Stimulated activated CD4-positive, alpha-beta T cell treated with anti-CD3 and anti-CD28 coated beads, Interleukin-15, amount 100 ng/mL, for 48 hours (primary cell): ENCODE data around the gene VPS72.
A peak's percentile ranks its signal among the peaks of the same experiment; 100 is the strongest.
"Not testable (repeated sequence)": the region's sequence is repeated elsewhere in the genome, so short reads cannot be mapped to it uniquely, and the experiment has no call there.

Experiments used
- DNase-seq, 2 donors: peaks; one replicate each; pipeline ENCODE4 v3.0.0-alpha.2; 2020; ENCODE audit warnings: low read depth in 2 of 2

VPS72 gene, protein sequence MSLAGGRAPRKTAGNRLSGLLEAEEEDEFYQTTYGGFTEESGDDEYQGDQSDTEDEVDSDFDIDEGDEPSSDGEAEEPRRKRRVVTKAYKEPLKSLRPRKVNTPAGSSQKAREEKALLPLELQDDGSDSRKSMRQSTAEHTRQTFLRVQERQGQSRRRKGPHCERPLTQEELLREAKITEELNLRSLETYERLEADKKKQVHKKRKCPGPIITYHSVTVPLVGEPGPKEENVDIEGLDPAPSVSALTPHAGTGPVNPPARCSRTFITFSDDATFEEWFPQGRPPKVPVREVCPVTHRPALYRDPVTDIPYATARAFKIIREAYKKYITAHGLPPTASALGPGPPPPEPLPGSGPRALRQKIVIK

DNA sequence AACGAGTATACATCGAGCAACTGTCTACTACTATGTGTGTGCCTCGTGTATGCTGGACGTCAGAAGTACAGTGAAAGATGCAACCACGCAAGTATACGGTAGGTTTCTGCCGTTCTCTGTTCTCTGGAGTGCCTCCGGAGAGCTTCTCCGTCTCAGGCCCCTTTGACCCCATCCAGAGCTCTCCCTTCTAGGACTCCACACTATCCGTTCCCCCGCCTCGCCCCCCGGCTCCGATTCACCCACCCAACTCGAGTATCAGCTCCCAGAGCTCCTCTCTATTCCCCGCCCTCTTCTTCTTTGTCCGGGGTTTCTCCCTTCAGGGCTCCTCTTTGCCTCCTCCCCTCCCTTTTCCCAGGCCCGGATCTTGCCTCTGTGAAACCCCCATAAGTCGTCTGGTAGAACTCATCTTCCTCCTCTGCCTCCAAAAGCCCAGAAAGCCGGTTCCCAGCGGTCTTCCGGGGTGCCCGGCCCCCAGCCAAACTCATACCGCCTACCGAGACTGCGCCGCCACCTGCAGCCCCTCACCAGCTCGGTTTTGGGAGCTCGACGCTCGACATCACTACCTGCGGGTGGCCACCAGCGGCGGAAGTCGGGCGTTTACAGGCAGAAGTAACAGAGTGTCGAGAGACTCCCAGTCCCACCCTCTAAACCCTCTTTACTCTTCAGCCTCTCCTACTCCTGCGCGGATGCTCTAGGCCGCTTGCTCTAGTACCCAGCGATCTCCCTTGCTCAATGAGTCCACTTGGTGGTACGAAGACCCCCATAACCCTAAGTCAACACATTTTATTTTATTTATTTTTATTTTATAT lies at the start of gene VPS72:
Gene VPS72, minus strand, starts transcription at position 561 of the 809 bp plus-strand sequence. Its CDS starts 76 bp downstream, at position 485.
- peak; percentile 80 to 81 for DNase-seq

DNA sequence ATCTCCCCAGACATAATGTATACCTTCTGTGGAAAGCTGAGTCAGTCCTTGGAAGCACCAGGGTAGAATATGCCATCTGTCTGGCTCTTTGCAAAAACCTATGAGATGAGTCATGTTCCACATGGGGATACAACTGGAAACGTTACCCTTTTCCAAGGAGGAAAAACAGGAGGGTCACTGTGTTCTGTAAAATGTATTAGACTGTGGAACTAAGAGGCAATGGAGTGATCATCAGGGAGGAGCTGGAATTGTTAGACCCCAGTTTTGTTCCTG lies 48.4 kb upstream of the VPS72 start:
- DNase-seq = no peak

DNA sequence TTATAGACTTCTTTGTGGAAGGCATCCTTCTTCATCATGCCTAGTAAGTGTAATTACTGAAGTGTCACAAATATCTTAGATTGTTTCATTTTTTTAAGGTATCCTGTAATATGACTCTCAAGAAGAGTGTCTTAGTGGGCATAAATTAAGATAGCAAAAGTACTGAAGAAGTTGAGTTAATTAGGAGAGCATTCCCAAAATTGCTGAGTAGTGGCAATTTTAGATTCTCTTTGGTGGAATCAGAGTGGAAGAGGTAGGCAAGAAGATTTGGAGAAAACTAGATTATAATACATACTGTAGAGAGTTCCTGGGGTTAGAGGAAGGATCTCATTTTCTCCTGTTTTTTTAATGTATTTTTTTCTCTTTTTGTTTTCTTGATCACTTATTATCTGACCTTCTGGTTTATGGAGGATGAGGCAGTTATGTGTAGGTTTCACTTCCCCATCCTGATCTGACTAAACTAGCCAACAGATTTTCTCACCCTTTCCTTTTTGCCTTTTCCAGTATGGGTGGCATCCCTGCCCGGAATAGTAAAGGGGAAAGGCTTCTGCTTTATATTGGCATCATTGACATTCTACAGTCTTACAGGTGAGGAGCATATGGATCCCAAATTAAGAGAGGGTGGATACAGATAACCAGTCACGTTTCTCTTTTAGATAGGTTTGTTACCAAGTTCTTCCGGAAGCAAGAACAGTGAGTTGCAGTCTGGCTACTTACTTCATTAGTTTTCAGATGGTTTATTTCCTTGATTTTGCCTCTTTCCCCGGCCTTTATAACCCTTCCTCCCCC lies 47.9 kb upstream of the VPS72 start:
- DNase-seq = no peak

DNA sequence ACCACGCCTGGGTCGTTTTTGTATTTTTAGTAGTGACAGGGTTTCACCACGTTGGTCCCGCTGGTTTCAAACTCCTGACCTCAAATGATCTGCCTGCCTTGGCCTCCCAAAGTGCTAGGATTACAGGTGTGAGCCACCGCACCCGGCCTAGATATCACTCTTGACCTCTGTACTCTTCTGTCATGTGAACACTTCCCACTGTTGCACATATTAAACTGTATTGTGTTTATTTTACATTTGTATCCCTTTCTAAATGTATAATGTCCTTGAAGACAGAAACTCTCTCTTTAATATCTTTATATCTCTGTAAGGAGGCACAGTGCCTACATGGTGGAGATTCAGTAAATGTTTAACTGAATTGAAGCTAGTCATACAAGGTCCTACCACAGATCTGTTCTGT lies 45.2 kb upstream of the VPS72 start:
- DNase-seq = no peak

DNA sequence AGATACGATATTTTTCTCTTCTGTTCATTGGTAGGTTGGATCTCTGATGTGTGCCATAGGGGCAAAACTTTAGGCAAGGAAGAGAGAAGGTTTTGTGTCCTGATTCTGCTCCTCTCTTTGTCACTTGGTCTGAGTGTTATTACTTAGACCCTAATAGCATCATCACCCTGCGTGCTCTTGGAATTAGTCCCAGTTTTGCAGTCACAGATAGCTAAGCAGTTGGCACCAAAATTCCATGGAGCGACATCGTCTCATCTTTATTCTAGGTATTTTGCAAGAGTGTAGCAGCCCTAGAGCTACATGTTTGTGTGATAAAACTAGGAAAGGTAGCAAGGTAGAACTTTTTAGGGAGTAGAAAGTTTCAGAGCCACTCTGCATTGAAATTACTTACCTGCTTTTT lies 32.1 kb upstream of the VPS72 start:
- DNase-seq = no peak

- DNase-seq = no peak
Measured at GRCh38 chr1:151221616-151222015, 31.6 kb upstream of the VPS72 start.

DNA sequence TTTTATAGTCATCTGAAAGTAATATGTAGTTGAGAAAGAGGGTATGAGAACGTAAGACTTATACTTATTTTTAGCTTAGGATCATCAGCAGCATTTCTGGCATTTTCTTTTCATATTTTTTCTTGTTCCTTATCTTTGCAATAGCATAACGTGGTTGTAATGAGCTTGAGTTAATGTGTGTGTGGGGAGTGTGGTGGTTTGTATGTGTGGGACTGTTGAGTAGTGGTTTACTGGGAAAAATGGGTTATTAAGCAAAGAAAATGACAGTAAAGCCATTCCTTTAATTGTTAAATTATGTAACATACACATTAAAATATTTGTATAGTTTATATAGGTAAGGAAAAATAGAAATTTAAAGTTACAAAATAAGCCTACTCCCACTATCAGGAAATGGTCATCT lies 23.6 kb upstream of the VPS72 start:
- no peak for DNase-seq

- DNase-seq = no peak
Measured at GRCh38 chr1:151211972-151212705, 22.1 kb upstream of the VPS72 start.

GRCh38 chr1:151210830-151211229 lies 20.8 kb upstream of the VPS72 start:
- no peak for DNase-seq

DNA sequence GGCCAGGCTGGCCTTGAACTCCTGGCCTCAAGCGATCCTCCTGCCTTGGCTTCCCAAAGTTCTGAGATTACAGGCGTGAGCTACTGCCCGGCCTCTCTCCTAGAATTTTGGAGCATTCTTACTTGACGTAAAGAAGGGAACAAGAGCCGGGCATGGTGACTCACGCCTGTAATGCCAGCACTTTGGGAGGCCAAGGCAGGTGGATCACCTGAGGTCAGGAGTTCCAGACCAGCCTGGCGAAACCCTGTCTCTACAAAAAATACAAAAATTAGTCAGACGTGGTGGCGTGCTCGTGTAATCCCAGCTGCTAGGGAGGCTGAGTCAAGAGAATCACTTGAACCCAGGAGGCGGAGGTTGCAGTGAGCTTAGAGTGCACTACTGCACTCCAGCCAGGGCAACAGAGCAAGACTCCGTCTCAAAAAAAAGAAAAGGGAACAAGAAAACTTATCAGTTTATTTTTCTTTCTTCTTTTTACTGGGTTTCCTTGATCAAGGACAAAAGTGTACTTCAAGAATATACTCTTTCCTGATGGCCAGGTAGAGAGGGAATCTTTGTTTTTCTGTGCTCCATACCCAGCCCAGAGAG lies 15.5 kb upstream of the VPS72 start:
- not testable (repeated sequence) for DNase-seq

DNA sequence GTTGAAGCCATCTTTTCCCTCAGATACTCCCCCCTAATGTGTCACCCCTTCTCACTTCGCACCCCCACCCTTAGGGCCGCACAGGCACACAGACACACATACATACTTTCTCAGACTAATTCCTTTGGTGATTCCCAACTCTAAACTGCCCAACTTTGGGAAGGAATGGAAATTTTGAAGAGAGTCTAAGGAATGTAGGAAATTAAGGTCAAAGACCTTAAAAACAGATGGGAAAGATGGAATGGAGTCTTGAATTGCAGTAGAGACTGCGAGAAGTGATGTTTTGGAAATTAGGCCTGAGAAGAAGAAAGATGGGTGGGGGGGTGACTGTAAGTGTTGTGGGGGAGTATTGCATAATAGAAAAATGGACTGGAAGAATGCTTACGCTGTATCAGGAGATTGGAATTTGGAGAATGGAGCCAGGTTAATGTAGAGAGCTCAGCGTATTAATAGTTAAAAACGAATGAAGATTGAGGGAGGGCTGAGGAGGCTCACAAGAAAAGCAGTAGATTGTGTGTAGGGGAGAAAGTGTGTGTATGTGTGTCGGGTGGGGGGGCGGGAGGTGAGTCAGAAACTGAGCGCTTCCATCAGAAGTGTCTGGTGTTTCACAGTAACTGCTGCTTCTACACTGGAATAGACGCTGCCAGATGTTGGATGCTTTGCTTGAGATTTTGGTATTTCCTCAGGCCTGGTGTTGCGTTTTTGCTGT lies 10.0 kb upstream of the VPS72 start:
- no peak for DNase-seq

DNA sequence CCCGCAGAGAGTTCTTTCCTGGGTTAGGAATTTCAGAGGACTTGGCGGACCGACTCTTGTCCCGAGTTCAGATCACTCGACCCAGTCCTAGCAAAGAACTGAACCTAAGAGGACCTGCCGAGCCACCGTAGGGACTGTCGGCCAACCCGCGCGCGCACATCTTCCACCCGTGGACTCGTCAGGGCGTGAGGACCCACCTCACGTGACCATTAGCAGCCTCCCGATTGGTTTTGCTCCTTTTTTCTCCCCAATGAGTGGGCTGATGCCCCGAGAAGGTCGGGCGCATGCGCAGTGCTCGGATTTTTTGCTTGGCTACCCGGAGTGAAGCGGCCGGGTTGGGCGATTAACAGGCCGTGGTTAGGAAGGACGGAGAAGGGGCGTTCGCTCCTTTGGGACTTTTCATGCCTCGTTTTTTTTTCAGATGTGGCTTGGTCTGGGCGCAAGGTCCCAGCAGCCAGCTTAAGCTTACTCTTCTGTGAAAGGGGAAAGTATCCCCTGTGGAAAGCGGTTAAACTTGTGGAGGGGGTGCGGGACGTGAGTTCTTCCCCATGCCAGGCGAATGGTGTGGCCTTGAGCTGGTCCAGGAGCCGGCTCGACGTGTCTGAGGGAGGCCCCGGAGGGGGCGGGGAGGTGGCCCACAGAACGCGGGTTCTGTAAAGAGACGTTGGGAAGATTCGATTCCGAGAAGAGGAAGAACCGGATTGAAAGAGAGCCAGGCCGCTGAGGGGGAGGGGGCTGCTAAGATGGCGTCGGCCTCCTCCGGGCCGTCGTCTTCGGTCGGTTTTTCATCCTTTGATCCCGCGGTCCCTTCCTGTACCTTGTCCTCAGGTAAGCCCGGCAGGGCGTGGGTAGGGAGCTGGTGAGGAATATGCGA lies 8.5 kb upstream of the VPS72 start, which contains the start of gene PIP5K1A:
Gene PIP5K1A, plus strand, starts transcription at position 299 of the 874 bp plus-strand sequence. Its CDS starts 445 bp downstream, at position 744.
- peak; percentile 96 to 99 for DNase-seq

DNA sequence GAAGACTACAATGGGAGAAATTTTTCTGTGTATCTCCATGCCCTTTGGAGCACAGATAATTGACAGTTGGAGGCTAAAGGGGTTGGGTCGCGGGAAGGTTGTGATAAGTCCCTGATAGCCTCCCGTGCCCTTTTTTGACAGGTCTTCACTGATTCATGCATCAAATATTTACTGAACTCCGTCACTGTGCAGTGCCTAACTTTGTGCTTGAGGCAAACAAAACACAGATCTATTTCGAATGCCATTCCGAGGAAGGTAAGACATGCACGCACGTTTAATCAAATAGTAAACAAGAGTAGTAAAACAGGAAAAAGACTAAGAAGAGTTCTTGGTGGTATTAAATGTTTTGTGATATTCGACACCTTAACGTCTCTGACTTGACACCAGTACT lies 7.9 kb upstream of the VPS72 start:
- DNase-seq = no peak

GRCh38 chr1:151196292-151196800 lies 6.3 kb upstream of the VPS72 start:
- peak in 1 of 2 donors; percentile 44 for DNase-seq

DNA sequence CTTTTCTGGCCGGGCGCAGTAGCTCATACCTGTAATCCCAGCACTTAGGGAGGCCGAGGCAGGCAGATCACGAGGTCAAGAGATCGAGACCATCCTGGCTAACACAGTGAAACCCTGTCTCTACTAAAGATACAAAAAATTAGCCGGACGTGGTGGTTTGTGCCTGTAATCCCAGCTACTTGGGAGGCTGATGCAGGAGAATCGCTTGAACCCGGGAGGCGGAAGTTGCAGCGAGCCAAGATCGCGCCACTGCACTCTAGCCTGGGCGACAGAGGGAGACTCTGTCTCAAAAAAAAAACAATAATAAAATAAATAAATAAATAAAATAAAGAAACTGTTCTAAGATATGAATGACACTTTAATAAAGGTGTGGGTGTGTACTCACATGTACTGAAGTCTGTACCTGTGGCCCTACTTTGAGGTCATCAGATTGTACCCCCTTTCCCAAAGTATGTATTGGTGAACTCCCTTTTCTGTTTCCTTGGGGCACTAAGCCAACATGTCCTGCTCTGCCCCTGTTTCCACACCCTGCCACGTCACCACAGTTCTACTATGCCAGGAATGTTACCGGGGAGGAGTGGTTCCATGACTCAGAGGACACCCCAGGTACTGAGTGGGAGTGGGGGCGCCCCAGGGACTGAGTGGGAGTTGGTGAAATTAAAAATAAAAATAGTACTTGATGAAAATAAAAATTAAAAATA lies 5.0 kb upstream of the VPS72 start:
- DNase-seq = not testable (repeated sequence)

- no peak for DNase-seq
Measured at GRCh38 chr1:151193856-151194255, 3.9 kb upstream of the VPS72 start.

- DNase-seq = no peak
Measured at GRCh38 chr1:151193304-151193703, 3.3 kb upstream of the VPS72 start.

DNA sequence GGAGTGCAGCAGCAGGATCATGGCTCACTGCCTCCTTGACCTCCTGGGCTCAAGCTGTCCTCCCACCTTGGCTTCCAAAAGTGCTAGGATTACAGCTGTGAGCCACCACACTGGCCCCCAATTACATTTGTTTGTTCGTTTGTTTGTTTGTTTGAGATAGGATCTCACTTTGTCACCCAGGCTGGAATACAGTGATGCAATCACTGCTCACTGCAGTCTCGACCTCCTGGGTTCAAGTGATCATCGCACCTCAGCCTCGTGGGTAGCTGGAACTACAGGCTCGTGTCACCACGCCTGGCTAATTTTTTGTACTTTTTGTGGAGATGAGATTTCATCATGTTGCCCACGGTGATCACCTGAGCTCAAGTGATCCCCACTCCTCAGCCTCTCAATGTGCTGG lies 2.0 kb upstream of the VPS72 start:
- no peak for DNase-seq

DNA sequence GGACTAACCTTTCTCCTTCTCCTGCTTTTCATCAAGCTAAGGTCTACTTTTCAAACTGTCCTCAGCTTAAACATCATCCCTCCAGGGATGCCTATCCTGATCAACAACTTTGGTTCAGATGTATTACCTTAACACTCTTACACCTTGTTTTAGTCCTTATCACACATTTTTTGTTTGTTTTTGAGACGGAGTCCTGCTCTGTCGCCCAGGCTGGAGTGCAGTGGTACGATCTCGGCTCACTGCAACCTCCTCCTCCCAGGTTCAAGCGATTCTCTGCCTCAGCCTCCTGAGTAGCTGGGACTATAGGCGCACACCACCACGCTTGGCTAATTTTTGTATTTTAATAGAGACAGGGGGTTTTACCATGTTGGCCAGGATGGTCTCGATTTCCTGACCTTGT lies 1.3 kb downstream of the VPS72 start:
- DNase-seq = not testable (repeated sequence)
